DMS79 treated with DMSO at 0.1 percent for 48 hours (cell line): ENCODE measurements around the gene DAD1.
"Not testable (repeated sequence)": the region's sequence is repeated elsewhere in the genome, so short reads cannot be mapped to it uniquely, and the experiment has no call there.

Source experiments
- DNase-seq: peaks from one replicate; lab custom pipeline; 2025; lab: John Stamatoyannopoulos, UW

DAD1 gene

GRCh38 chr14:22552001-22552826 is 36.8 kb downstream of the DAD1 start:
- no peak for DNase-seq

GRCh38 chr14:22551605-22551997 is 37.4 kb downstream of the DAD1 start:
- no peak for DNase-seq

GRCh38 chr14:22549981-22550673 is 38.9 kb downstream of the DAD1 start:
- DNase-seq = no peak

GRCh38 chr14:22549324-22549962 is 39.6 kb downstream of the DAD1 start:
- no peak for DNase-seq

- no peak for DNase-seq
These were observed 40.9 kb downstream of the DAD1 start for GRCh38 chr14:22547948-22548750.

- DNase-seq = no peak
These were observed 41.6 kb downstream of the DAD1 start for GRCh38 chr14:22547313-22547947.

- no peak for DNase-seq
These were observed 42.3 kb downstream of the DAD1 start for GRCh38 chr14:22546722-22547071.

- no peak for DNase-seq
These were observed 42.9 kb downstream of the DAD1 start for GRCh38 chr14:22545842-22546721.

GRCh38 chr14:22544881-22545420 is 44.1 kb downstream of the DAD1 start:
- DNase-seq = no peak

GRCh38 chr14:22544406-22544805 is 44.6 kb downstream of the DAD1 start:
- DNase-seq = no peak

GRCh38 chr14:22543570-22544357 is 45.3 kb downstream of the DAD1 start:
- DNase-seq = not testable (repeated sequence)

GRCh38 chr14:22542360-22542759 is 46.7 kb downstream of the DAD1 start:
- no peak for DNase-seq

- no peak for DNase-seq
These were observed 47.3 kb downstream of the DAD1 start for GRCh38 chr14:22541721-22542120.

- no peak for DNase-seq
These were observed 48.1 kb downstream of the DAD1 start for GRCh38 chr14:22540811-22541360.

GRCh38 chr14:22540293-22540692 is 48.7 kb downstream of the DAD1 start:
- DNase-seq = no peak

GRCh38 chr14:22539831-22540230 is 49.2 kb downstream of the DAD1 start:
- DNase-seq = no peak

GRCh38 chr14:22538671-22539228 is 50.3 kb downstream of the DAD1 start:
- no peak for DNase-seq

GRCh38 chr14:22537436-22538310 is 51.4 kb downstream of the DAD1 start:
- no peak for DNase-seq
